CD4-positive, alpha-beta T cell treated with Interleukin-15 for 4 hours (primary cell): ENCODE results near the gene RIMS1.

ENCODE experiments used
- DNase-seq: peaks from one replicate; pipeline ENCODE4 v3.0.0-alpha.2; 2020; ENCODE audit warnings: low spot score

RIMS1 gene

GRCh38 chr6:72416744-72417465 is 530.6 kb downstream of the RIMS1 start:
- DNase-seq, result no peak

GRCh38 chr6:72417759-72418158 is 531.4 kb downstream of the RIMS1 start:
- no peak for DNase-seq

- no peak for DNase-seq
Observed at GRCh38 chr6:72418495-72418894, 532.1 kb downstream of the RIMS1 start.

GRCh38 chr6:72419966-72420365 is 533.6 kb downstream of the RIMS1 start:
- DNase-seq, result no peak

GRCh38 chr6:72420409-72420808 is 534.1 kb downstream of the RIMS1 start:
- no peak for DNase-seq

- DNase-seq, result no peak
Observed at GRCh38 chr6:72421387-72421786, 535.0 kb downstream of the RIMS1 start.

GRCh38 chr6:72422171-72422570 is 535.8 kb downstream of the RIMS1 start:
- DNase-seq, result no peak

GRCh38 chr6:72424476-72424875 is 538.1 kb downstream of the RIMS1 start:
- no peak for DNase-seq

GRCh38 chr6:72425003-72425681 is 538.8 kb downstream of the RIMS1 start:
- no peak for DNase-seq

- no peak for DNase-seq
Observed at GRCh38 chr6:72440611-72441010, 554.3 kb downstream of the RIMS1 start.

GRCh38 chr6:72446430-72446829 is 560.1 kb downstream of the RIMS1 start:
- DNase-seq, result no peak
